SK-MEL-5 (cell line): ENCODE results near the gene ARPP21. TPM values are rescaled to one million over a fixed set of nuclear protein-coding genes. Genes with fewer than 3 reads are reported as not detected.
A peak's percentile ranks its signal among the peaks of the same experiment; 100 is the strongest.

Source experiments
- DNase-seq: peaks from one replicate; pipeline ENCODE4 v3.0.0-alpha.2; 2016; ENCODE audit warnings: low read depth, low spot score
- in situ Hi-C: cut with HindIII; loops from 2 replicates; pipeline ENCODE4 v1.10.0; 2016; ENCODE audit warnings: low sequenced_read_pairs, high pct_unique_total_duplicates, low pct_unique_long_range_greater_than_20kb
- total RNA-seq: library from RNA; depleted of rRNA; stranded (reverse); fragments of >200 nt; shearing (Covaris generic); gene quantifications from 2 replicates; pipeline ENCODE4 v1.2.3, GENCODE V29; 2014

The ARPP21 gene
- total RNA-seq, 1 experiment from 2014 or later, result not detected

GRCh38 chr3:35705904-35706303 is 66.6 kb downstream of the ARPP21 start:
- in situ Hi-C loops, result no loop called here
- DNase-seq, result no peak

GRCh38 chr3:35707904-35708303 is 68.6 kb downstream of the ARPP21 start:
- no peak for DNase-seq
- in situ Hi-C loops, result no loop called here

- no peak for DNase-seq
- in situ Hi-C loops, result no loop called here
Observed at GRCh38 chr3:35708394-35709271, 69.3 kb downstream of the ARPP21 start.

DNA sequence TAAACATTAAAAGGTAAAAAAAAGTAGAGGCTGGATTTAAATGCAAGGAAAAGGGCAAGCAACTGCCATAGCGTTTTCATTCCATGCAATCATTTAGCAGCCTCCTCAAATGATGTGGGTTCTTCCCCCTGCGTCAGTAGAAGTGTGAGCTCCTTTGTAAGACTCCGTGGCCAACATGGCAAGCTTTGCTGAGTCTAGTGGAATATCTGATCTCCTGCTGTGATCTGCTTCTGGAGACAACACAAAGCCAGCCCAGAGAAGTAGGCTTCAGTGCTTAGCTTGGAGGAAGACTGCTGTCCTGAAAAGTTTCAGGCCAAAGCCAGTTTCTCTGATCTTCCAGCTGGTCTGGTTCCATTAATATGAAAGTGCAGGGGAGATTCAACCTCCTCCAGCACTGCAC is 70.4 kb downstream of the ARPP21 start:
- in situ Hi-C loops, result no loop called here
- DNase-seq, result peak; percentile 5

DNA sequence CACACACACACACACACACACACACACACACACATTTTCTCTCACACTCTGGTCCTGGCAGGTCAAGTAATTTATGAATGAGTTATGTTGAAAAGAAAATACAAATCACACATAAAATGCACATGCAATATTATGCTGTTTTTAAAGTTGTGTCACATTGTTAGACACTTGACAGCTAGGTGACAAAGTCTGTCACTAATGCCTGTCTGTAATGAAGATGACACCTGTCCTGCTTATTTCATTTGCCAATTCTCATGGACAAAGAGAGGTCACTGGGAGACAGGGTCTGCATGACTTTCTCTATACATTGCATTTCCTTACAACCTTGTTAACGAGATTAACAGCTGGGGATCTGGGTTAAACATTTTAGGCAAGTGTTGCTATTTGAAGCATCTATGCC is 71.2 kb downstream of the ARPP21 start:
- in situ Hi-C loops, result no loop called here
- no peak for DNase-seq

DNA sequence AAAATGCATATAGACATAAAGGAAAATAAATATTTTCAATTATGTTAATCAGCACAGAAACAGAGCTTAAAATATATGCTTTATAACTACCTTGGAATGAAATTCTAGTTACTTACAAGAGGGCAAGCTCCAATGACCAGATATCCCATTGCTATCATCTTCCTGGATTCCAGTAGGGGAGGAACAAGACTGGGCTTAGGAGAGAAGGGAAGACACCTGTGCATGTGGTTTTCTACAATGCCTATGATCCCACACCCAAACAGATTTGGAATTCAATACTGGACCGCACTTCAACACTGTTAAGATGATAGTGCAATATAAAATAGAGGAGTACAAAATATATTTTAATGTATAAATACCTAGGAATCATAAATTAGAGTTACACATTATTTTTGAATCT is 79.6 kb downstream of the ARPP21 start:
- in situ Hi-C loops, result no loop called here
- DNase-seq, result no peak

DNA sequence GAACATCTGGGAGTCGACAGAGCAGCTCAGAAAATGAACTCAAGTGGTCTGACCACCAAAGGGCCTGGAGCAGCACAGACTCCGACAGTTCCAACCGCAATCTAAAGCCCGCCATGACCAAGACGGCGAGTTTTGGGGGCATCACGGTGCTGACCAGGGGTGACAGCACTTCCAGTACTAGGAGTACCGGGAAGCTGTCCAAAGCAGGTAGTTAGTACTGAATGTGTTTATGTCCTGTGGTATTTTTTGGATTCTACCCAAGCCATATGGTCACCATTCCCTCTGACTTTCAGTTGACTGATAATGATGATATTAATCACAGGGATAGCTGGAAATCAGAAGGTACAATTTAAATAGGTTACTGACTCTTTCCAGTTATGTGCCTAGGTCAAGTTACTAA is 82.3 kb downstream of the ARPP21 start:
- DNase-seq, result no peak
- in situ Hi-C loops, result no loop called here

- DNase-seq, result no peak
- in situ Hi-C loops, result no loop called here
Observed at GRCh38 chr3:35722902-35723301, 83.6 kb downstream of the ARPP21 start.

DNA sequence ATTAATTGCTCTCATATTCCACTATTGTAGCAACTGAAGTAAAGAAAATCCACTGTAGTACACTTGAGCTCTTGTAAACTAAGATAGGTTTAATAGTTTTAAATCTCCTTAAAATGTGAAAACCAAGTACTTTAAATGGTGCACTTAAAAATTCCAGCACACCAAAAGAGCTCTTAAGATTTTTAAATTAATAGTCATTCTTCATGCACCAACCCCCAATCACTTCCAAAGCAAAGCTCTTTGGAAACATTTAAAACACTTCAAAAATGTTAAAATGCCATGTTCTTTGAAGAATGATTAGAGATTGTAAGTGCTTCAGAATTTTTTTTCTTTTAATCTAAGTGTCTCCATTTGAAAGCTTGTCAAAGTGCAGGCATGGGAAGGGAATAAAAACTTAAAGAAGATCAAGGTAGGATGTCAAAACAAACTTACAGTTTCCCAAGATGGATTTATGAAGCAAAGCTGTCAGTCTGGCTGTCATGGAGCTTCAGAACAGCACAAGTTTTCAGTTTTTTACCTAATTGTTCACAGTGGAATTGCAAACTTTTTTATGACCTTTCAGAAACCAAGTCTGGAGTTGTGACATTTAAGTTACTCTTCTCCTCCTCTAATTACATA is 84.3 kb downstream of the ARPP21 start:
- no peak for DNase-seq
- in situ Hi-C loops, result no loop called here

DNA sequence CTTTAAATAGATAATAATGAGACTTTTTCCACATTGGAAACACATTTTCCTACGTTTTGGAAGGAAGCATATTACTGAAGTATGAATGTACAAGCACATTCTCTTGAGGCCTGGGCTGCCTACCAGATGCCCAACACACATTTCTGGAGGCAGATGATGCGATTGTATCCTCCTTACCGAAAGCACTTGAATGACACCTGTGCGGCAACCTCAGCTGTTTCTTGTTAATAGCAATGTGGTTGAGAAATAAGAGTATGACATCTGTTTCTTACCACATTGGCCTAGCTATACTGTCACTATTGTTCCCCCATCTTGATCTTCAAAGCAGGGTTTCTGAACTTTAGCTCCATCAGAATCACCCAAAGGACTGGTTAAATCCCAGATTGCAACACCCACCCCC is 84.8 kb downstream of the ARPP21 start:
- no peak for DNase-seq
- in situ Hi-C loops, result no loop called here

- in situ Hi-C loops, result no loop called here
- no peak for DNase-seq
Observed at GRCh38 chr3:35727179-35727578, 87.9 kb downstream of the ARPP21 start.

- DNase-seq, result no peak
- in situ Hi-C loops, result no loop called here
Observed at GRCh38 chr3:35733341-35733740, 94.0 kb downstream of the ARPP21 start.

- no peak for DNase-seq
- in situ Hi-C loops, result no loop called here
Observed at GRCh38 chr3:35733864-35734263, 94.5 kb downstream of the ARPP21 start.

DNA sequence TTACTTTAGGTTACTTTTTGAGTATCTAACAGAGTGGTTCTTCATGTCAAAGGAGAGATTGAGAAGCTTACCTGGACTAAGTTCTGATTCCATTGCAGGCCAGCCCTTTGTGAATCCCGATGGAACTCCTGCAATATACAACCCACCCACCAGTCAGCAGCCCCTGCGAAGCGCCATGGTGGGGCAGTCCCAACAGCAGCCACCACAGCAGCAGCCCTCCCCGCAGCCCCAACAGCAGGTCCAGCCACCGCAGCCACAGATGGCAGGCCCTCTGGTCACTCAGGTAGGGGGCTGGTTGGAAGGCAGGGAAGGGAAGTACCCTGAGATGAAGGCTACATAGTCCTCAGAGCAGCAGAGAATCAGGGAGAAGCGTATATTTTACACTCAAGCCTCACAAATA is 97.8 kb downstream of the ARPP21 start:
- no peak for DNase-seq
- in situ Hi-C loops, result no loop called here

DNA sequence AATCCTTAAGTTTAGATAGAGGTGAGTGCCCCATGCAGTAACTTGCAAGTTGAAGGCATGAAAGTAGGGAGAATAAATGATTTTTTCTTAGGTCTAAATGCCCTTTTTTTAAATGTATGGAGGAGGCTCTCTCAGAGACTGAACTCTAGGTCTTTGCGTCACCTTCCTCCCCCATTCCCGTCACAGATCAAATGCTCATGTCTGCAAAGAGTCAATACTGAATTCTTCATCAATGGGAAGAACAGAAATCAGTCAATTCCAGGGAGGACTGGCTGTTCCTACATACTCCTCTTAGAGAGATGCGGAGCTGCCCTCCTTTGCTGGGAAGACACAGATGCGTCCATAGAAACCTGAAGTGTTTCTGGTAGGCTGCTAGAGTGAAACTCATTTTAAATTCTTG is 98.2 kb downstream of the ARPP21 start:
- in situ Hi-C loops, result no loop called here
- no peak for DNase-seq

DNA sequence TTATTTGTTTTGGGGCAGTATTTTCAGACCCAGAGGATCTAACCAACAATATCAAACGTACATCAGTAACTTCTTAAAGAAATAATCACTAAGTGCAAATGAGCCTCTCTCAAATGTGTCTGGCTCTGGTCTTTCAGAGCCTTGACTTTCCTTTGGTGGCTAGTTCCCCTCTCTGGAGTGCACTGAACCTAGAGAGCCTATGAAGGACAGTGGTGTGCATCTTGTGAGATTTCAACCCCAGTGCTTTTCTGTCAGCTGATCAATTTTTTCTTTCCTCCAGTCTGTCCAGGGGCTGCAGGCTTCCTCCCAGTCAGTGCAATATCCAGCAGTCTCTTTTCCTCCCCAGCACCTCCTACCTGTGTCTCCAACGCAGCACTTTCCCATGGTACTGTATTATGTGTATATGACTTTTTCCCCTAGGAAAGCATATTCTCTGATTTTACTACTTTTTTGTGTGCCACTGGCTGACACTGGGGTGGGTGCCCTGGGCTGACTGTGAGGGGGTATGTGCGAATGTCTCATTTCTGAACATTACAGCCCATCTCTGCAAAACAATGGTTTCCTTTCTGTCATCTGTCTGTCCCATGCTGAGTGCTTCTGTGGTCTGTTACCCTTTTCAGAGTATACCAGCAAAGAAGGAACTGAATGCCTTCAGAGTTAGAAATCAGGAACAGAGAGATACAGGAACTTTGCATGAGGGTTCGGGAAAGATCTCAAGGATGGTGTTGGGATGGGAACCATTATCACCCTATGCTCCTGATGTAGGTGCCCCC is 98.8 kb downstream of the ARPP21 start:
- in situ Hi-C loops, result no loop called here
- DNase-seq, result no peak

DNA sequence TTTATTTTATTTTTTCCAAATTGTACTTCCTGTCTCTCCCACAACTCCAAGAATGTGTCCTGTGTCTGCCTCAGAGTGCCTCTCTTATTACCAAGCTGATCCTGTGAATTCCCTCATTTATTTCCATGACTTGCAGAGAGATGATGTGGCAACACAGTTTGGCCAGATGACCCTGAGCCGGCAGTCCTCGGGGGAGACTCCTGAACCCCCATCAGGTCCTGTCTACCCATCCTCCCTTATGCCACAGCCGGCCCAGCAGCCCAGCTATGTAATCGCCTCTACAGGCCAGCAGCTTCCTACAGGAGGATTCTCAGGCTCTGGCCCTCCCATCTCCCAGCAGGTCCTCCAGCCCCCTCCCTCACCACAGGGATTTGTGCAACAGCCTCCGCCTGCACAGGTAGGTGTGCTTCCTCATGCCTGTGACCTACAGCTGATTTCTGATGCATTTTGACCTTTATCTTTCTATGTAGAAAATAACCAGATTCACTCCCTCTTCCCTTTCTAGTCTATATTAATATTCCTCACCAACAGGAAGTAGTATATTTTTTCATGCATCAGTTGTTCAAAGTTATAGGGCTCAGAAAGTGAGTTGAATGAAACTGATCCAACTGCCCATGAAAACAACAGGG is 100.0 kb downstream of the ARPP21 start:
- DNase-seq, result no peak
- in situ Hi-C loops, result no loop called here

DNA sequence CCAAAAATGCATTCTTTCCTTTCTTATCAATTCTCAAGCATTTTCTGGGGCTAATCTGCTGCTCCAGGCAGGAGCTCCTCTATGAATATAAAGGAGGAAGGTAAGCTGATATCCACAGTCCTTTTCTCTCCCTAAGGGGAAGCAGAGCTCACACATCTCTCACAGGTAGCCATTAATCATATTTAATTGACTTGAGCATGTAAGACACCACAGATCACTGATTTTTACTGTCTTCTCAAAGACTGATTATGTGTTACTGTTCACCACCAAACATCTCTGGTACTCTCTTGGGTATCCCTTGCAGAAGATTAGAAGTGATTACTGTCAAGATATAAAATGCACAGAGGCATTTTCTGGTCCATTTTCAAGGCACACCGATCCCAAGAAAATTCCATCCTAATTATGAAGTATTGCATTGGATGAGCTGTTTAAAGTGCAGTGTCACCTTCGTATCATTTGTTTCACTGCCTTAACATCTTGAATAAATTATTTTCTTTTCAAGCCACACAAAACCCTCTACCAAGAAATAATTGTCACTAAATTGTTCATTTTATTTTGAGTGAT is 100.7 kb downstream of the ARPP21 start:
- no peak for DNase-seq
- in situ Hi-C loops, result no loop called here
